ENCODE results near the gene GABBR2. TPM values are rescaled to one million over a fixed set of nuclear protein-coding genes. Genes with fewer than 3 reads are reported as not detected.
"Not testable (repeated sequence)": the region's sequence is repeated elsewhere in the genome, so short reads cannot be mapped to it uniquely, and the experiment has no call there.

The GABBR2 gene
- total RNA-seq, 2 donors from 2014 or later: not detected

GRCh38 chr9:98656511-98656910, 52.2 kb downstream of the GABBR2 start:
- no peak overlapping the region for H3K27ac ChIP-seq
- ATAC-seq: no peak
- no peaks in the 10 kb centered on the region for H3K27me3 ChIP-seq
- no peaks in the 10 kb centered on the region for H3K36me3 ChIP-seq (replicated peaks in 1 of 2; ENCODE audit: insufficient read depth in 1 of 2, low read depth in 2 of 2)
- whole genome bisulfite sequencing, 2 donors: 65 to 81% methylated on average over 2 of the region's 2 CpGs
- no peak for TF ChIP-seq POLR2A (IDR thresholded peaks at IDR 0.05)
- no peak for TF ChIP-seq CTCF (IDR thresholded peaks at IDR 0.05)
- no peaks in the 10 kb centered on the region for H3K4me1 ChIP-seq
- no peak overlapping the region for H3K4me3 ChIP-seq
- no peak for DNase-seq
- intact Hi-C loops (cut with DNase I): no loop called here
- H3K9me3 ChIP-seq: no peaks in the 10 kb centered on the region

GRCh38 chr9:98655428-98655827, 53.3 kb downstream of the GABBR2 start:
- H3K4me3 ChIP-seq; H3K27ac ChIP-seq; H3K4me1 ChIP-seq; intact Hi-C loops (cut with DNase I); H3K36me3 ChIP-seq (replicated peaks in 1 of 2; ENCODE audit: insufficient read depth in 1 of 2, low read depth in 2 of 2); H3K9me3 ChIP-seq; ATAC-seq; DNase-seq; H3K27me3 ChIP-seq: not testable (repeated sequence)
- WGBS, 2 donors: 85 to 93% methylated on average over 3 of the region's 3 CpGs

- H3K27ac ChIP-seq: no peak overlapping the region
- no peaks in the 10 kb centered on the region for H3K4me1 ChIP-seq
- no peak for ATAC-seq
- WGBS, 2 donors: 35 to 49% methylated on average over 6 of the region's 6 CpGs
- H3K9me3 ChIP-seq: no peaks in the 10 kb centered on the region
- H3K4me3 ChIP-seq: no peak overlapping the region
- intact Hi-C loops (cut with DNase I): no loop called here
- no peaks in the 10 kb centered on the region for H3K27me3 ChIP-seq
- H3K36me3 ChIP-seq (replicated peaks in 1 of 2; ENCODE audit: insufficient read depth in 1 of 2, low read depth in 2 of 2): no peaks in the 10 kb centered on the region
- TF ChIP-seq CTCF (IDR thresholded peaks at IDR 0.05): no peak
- no peak for DNase-seq
Measured at GRCh38 chr9:98654247-98654646, 54.5 kb downstream of the GABBR2 start.

- Histone ChIP-seq H3K4me3 (no peak overlapping the region), H3K9me3 (no peaks in the 10 kb centered on the region), H3K27me3 (no peaks in the 10 kb centered on the region), H3K36me3 (replicated peaks in 1 of 2; ENCODE audit: insufficient read depth in 1 of 2, low read depth in 2 of 2) (no peaks in the 10 kb centered on the region), H3K27ac (no peak overlapping the region), H3K4me1 (no peaks in the 10 kb centered on the region)
- no peak for ATAC-seq
- DNase-seq: no peak
- intact Hi-C loops (cut with DNase I): no loop called here
- TF ChIP-seq POLR2A (IDR thresholded peaks at IDR 0.05): no peak
- TF ChIP-seq CTCF (IDR thresholded peaks at IDR 0.05): no peak
- WGBS, 2 donors: 82 to 88% methylated on average over 2 of the region's 2 CpGs
Measured at GRCh38 chr9:98652741-98653140, 56.0 kb downstream of the GABBR2 start.

GRCh38 chr9:98652302-98652701, 56.4 kb downstream of the GABBR2 start:
- 85 to 94% methylated on average over 3 of the region's 3 CpGs for WGBS, 2 donors
- no peak for TF ChIP-seq CTCF (IDR thresholded peaks at IDR 0.05)
- H3K4me1 ChIP-seq: no peaks in the 10 kb centered on the region
- H3K27ac ChIP-seq: no peak overlapping the region
- intact Hi-C loops (cut with DNase I): no loop called here
- no peaks in the 10 kb centered on the region for H3K9me3 ChIP-seq
- DNase-seq: no peak
- ATAC-seq: no peak
- no peaks in the 10 kb centered on the region for H3K27me3 ChIP-seq
- H3K4me3 ChIP-seq: no peak overlapping the region
- no peaks in the 10 kb centered on the region for H3K36me3 ChIP-seq (replicated peaks in 1 of 2; ENCODE audit: insufficient read depth in 1 of 2, low read depth in 2 of 2)
